ENCODE measurements around the gene LRRK1. TPM values are rescaled to one million over a fixed set of nuclear protein-coding genes. Genes with fewer than 3 reads are reported as not detected.

LRRK1 gene
- total and polyA plus RNA-seq, 8 donors = 2.3 to 73.3 (median 7.0) TPM

GRCh38 chr15:100903168-100903554, 16.0 kb upstream of the LRRK1 start:
- Histone ChIP-seq H3K27ac (peak overlapping the region in 4 of 5 donors; percentile 56 to 85 (median 82)), H3K36me3 (peaks cover 0 to 10% (median 0%) of the 10 kb centered on the region in 4 donors), H3K9me3 (no peaks in the 10 kb centered on the region), H3K27me3 (no peaks in the 10 kb centered on the region), H3K4me1 (peaks cover 0 to 29% (median 18%) of the 10 kb centered on the region in 4 donors), H3K4me3 (no peak overlapping the region)
- intact Hi-C loops (cut with DNase I; ENCODE audit: low total_unique reads) = no loop called here
- 42 to 61% (median 52%) methylated on average over 3 of the region's 3 CpGs for WGBS, 5 donors
- DNase-seq = no peak
- TF ChIP-seq POLR2AphosphoS5 (IDR thresholded peaks at IDR 0.05) (no peak), EP300 (IDR thresholded peaks at IDR 0.05) (no peak), CTCF (IDR thresholded peaks at IDR 0.05) (no peak), POLR2A (IDR thresholded peaks at IDR 0.05) (no peak)

GRCh38 chr15:100905850-100906249, 13.3 kb upstream of the LRRK1 start:
- DNase-seq = no peak
- H3K27me3 ChIP-seq = no peaks in the 10 kb centered on the region
- H3K27ac ChIP-seq = no peak overlapping the region
- H3K4me3 ChIP-seq = no peak overlapping the region
- peaks cover 0 to 25% (median 17%) of the 10 kb centered on the region in 4 donors for H3K4me1 ChIP-seq
- intact Hi-C loops (cut with DNase I; ENCODE audit: low total_unique reads) = no loop called here
- peaks cover 0 to 9% (median 4%) of the 10 kb centered on the region in 4 donors for H3K36me3 ChIP-seq
- H3K9me3 ChIP-seq = no peaks in the 10 kb centered on the region
- 72 to 83% (median 76%) methylated on average over 8 of the region's 8 CpGs for WGBS, 5 donors
- TF ChIP-seq EP300 (IDR thresholded peaks at IDR 0.05) (no peak), POLR2AphosphoS5 (IDR thresholded peaks at IDR 0.05) (no peak), CTCF (IDR thresholded peaks at IDR 0.05) (no peak), POLR2A (IDR thresholded peaks at IDR 0.05) (no peak)

GRCh38 chr15:100908466-100908865, 10.7 kb upstream of the LRRK1 start:
- intact Hi-C loops (cut with DNase I; ENCODE audit: low total_unique reads) = no loop called here
- H3K27ac ChIP-seq = no peak overlapping the region
- H3K4me3 ChIP-seq = no peak overlapping the region
- no peak for DNase-seq
- peaks cover 0 to 2% (median 0%) of the 10 kb centered on the region in 4 donors for H3K4me1 ChIP-seq
- peaks cover 0 to 4% (median 0%) of the 10 kb centered on the region in 3 donors for H3K27me3 ChIP-seq
- H3K36me3 ChIP-seq = peaks cover 0 to 9% (median 4%) of the 10 kb centered on the region in 4 donors
- 72 to 84% (median 80%) methylated on average over 6 of the region's 6 CpGs for WGBS, 5 donors
- no peaks in the 10 kb centered on the region for H3K9me3 ChIP-seq
- no peak for TF ChIP-seq EP300 (IDR thresholded peaks at IDR 0.05)
- TF ChIP-seq CTCF (IDR thresholded peaks at IDR 0.05) = no peak
- TF ChIP-seq POLR2A (IDR thresholded peaks at IDR 0.05) = no peak
- no peak for TF ChIP-seq POLR2AphosphoS5 (IDR thresholded peaks at IDR 0.05)

- H3K27ac ChIP-seq = no peak overlapping the region
- H3K27me3 ChIP-seq = peaks cover 0 to 4% (median 0%) of the 10 kb centered on the region in 3 donors
- intact Hi-C loops (cut with DNase I; ENCODE audit: low total_unique reads) = no loop called here
- no peak for TF ChIP-seq CTCF (IDR thresholded peaks at IDR 0.05)
- no peak for TF ChIP-seq POLR2AphosphoS5 (IDR thresholded peaks at IDR 0.05)
- no peak for TF ChIP-seq POLR2A (IDR thresholded peaks at IDR 0.05)
- no peak for TF ChIP-seq EP300 (IDR thresholded peaks at IDR 0.05)
- no peaks in the 10 kb centered on the region for H3K9me3 ChIP-seq
- DNase-seq = peak in 1 of 2 donors; percentile 59
- H3K4me3 ChIP-seq = no peak overlapping the region
- peaks cover 0 to 9% (median 4%) of the 10 kb centered on the region in 4 donors for H3K36me3 ChIP-seq
- 53 to 73% (median 72%) methylated on average over 4 of the region's 4 CpGs for WGBS, 5 donors
- no peaks in the 10 kb centered on the region for H3K4me1 ChIP-seq
Measured at GRCh38 chr15:100909565-100909964, 9.6 kb upstream of the LRRK1 start.

Measured in stomach (tissue), 9 donors.